Activated T-cell treated with anti-CD3 and anti-CD28 coated beads for 24 hours (primary cell): ENCODE data around the gene CACHD1.
"Not testable (repeated sequence)": the region's sequence is repeated elsewhere in the genome, so short reads cannot be mapped to it uniquely, and the experiment has no call there.

Source experiments
- DNase-seq: peaks from one replicate; pipeline ENCODE4 v3.0.0-alpha.2; 2020; ENCODE audit warnings: low read depth

Gene CACHD1

GRCh38 chr1:64701886-64702285 is 232.0 kb downstream of the CACHD1 start:
- no peak for DNase-seq

GRCh38 chr1:64702670-64703069 is 232.7 kb downstream of the CACHD1 start:
- not testable (repeated sequence) for DNase-seq

GRCh38 chr1:64703600-64703999 is 233.7 kb downstream of the CACHD1 start:
- DNase-seq = no peak

- no peak for DNase-seq
These were observed 235.7 kb downstream of the CACHD1 start for GRCh38 chr1:64705591-64705990.

GRCh38 chr1:64711266-64711665 is 241.3 kb downstream of the CACHD1 start:
- DNase-seq = no peak

- DNase-seq = no peak
These were observed 242.1 kb downstream of the CACHD1 start for GRCh38 chr1:64712049-64712448.

- DNase-seq = no peak
These were observed 245.3 kb downstream of the CACHD1 start for GRCh38 chr1:64715186-64715585.

GRCh38 chr1:64721135-64721534 is 251.2 kb downstream of the CACHD1 start:
- DNase-seq = no peak

- DNase-seq = no peak
These were observed 251.7 kb downstream of the CACHD1 start for GRCh38 chr1:64721576-64722145.

GRCh38 chr1:64727861-64728260 is 257.9 kb downstream of the CACHD1 start:
- no peak for DNase-seq

GRCh38 chr1:64733581-64734286 is 263.8 kb downstream of the CACHD1 start:
- no peak for DNase-seq

GRCh38 chr1:64734287-64734652 is 264.3 kb downstream of the CACHD1 start:
- DNase-seq = no peak

GRCh38 chr1:64740687-64741086 is 270.8 kb downstream of the CACHD1 start:
- not testable (repeated sequence) for DNase-seq
